ENCODE data around the gene PPP2R3C. TPM values are rescaled to one million over a fixed set of nuclear protein-coding genes. Genes with fewer than 3 reads are reported as not detected.
A peak's percentile ranks its signal among the peaks of the same experiment; 100 is the strongest.
"Not testable (repeated sequence)": the region's sequence is repeated elsewhere in the genome, so short reads cannot be mapped to it uniquely, and the experiment has no call there.

PPP2R3C gene
- 10 to 100 TPM; 34.0 to 39.1 TPM for total RNA-seq

DNA sequence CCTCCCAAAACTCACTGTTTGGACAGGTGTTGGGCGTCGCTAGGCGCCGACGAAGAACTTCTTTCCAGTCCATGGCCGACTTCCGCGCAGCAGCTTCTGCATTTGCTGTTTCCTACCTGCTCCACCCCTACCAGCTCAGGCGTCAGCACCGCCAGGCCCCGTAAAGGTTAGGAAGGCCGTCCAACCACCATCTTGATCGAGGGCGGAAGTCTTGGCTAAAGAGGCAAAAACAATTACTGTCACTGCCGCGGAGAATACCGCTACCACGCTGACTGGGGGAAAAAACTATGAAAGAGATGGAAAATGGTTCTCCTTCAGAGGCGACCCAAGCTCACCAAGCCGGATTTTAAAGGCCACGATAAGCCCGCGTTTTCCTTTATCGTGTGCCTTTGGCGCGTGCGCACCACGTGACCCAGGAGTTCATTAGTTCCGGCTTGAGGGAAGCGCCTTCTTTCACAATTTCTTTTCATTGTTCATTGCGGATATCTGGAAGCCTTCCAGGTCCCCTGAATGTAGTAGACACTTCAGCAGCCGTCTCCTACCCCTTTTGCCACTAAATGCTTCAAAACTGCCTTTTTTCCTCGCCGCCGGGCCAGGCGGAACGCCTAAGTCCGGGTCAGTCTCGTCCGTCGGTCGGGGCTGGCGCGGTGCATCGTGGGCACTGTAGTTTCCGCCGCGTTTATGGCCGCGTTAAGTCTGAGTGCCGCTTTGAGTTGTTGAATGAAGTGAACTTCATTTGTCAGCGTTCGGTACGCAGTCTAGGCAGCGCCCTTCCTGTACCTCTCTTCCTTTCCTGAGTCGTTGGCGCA lies at the start of gene PPP2R3C, which contains the start of gene PRORP:
TSS of gene PPP2R3C (minus strand) at position 104 of the 809 bp plus-strand sequence. CDS start at position 73, 31 bp downstream.
TSS of gene PRORP (plus strand) at position 666 of the 809 bp plus-strand sequence. CDS start 694 bp downstream, outside the sequence.
- peaks cover 18% of the 10 kb centered on the region for H3K36me3 Mint-ChIP-seq
- DNase-seq (peak; percentile 86), ATAC-seq (ENCODE audit: low read depth) (peak; percentile 91)
- H3K4me1 Mint-ChIP-seq, result peaks cover 40% of the 10 kb centered on the region
- POLR2A ChIA-PET, result interaction anchor here (0.5 to 3.3 kb wide), 15 partner anchors 19 to 294 kb away, joined by 3 to 32 read pairs (median 4); partner anchors contain the start of genes BAZ1A, FAM177A1, NFKBIA and PSMA6
- H3K9me3 Mint-ChIP-seq, result no peaks in the 10 kb centered on the region
- peak within 1 kb of the TSS; percentile 99 for H3K27ac Mint-ChIP-seq
- H3K4me3 Mint-ChIP-seq, result peak within 1 kb of the TSS; percentile 96
- H3K27me3 Mint-ChIP-seq, result no peaks in the 10 kb centered on the region

DNA sequence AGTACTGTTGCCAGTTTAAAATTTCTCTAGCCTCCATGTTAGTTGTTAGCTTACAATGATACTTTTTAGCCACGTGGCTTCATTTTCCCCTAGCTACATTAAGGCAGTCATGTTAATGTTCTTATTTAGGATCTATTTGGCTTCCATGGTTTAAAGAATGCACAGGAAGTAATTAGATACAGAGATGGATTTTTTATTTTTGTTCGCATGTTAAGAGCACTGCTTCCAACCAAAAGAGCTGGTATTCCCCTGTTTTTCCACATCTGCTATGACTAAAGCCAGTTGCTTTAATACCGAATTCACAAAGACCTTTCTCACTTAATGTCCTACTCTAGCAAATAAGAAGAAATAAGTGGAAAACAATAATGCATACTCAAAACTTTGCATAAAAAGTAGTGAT lies 45.7 kb upstream of the PPP2R3C start:
- ATAC-seq (ENCODE audit: low read depth) (no peak), DNase-seq (no peak)
- Mint-ChIP-seq H3K27ac (no peak overlapping the region), H3K9me3 (peaks cover 3% of the 10 kb centered on the region), H3K36me3 (peaks cover 36% of the 10 kb centered on the region), H3K4me3 (no peak overlapping the region), H3K27me3 (no peaks in the 10 kb centered on the region), H3K4me1 (no peaks in the 10 kb centered on the region)
- POLR2A ChIA-PET, result no interaction called here

DNA sequence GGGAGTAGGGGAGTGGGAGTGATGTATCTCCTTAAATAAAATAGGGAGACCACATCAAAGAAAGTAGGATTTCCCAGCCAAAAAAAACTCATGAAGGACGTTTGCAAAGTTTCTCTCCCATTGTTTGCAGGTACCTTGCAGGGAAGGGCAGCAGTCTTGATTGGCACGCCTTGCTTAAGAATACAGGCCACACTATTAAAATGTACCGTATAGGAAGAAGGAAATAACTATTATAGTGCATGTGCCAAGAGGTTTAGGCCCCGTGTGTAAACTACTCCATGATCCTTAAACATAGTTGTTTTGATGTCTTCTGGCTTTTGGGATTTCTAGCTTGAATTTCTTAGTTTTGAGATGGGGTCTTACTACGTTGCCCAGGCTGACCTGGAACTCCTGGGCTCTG lies 43.1 kb upstream of the PPP2R3C start:
- POLR2A ChIA-PET, result no interaction called here
- DNase-seq (no peak), ATAC-seq (ENCODE audit: low read depth) (no peak)
- Mint-ChIP-seq H3K4me1 (peaks cover 9% of the 10 kb centered on the region), H3K27ac (no peak overlapping the region), H3K4me3 (no peak overlapping the region), H3K27me3 (no peaks in the 10 kb centered on the region), H3K9me3 (peaks cover 3% of the 10 kb centered on the region), H3K36me3 (peaks cover 27% of the 10 kb centered on the region)

DNA sequence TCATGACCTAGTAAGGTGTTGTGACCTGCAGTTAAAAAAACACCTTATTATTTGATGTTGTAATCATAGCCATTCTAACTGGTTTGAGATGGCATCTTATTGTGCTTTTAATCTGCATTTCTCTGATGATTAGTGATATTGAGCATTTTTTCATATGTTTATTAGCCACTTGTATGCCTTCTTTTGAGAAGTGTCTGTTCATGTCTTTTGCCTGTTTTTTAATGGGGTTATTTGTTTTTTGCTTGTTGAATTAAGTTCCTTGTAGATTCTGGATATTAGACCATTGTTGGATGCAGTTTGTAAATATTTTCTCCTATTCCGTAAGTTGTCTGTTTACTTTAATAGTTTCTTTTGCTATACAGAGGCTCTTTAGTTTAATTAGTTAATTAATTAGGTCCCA lies 41.6 kb upstream of the PPP2R3C start:
- DNase-seq (no peak), ATAC-seq (ENCODE audit: low read depth) (no peak)
- Mint-ChIP-seq H3K27me3 (no peaks in the 10 kb centered on the region), H3K4me1 (peaks cover 9% of the 10 kb centered on the region), H3K4me3 (no peak overlapping the region), H3K9me3 (no peaks in the 10 kb centered on the region), H3K36me3 (peaks cover 27% of the 10 kb centered on the region), H3K27ac (no peak overlapping the region)
- POLR2A ChIA-PET, result no interaction called here

DNA sequence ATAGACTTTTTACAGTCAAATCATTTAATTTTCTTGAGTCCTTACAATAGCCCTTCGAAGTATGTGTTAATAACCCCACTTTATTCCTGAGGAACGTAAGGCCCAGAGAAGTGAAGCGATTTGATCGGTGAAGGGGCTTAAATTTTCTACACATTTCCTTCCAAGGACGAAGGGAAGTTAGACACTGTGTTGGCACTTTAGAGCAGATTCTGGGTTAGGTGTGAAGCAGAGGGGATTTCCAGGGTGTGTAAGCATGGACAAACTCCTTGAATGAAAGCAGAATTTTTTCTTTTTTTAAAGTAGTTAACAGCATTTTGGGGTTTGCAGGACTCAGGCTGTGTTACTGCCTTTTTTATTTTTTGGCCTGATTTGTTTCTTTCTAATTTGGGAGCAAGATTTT lies 39.4 kb upstream of the PPP2R3C start:
- POLR2A ChIA-PET, result no interaction called here
- no peak overlapping the region for H3K27ac Mint-ChIP-seq
- DNase-seq (no peak), ATAC-seq (ENCODE audit: low read depth) (no peak)
- no peaks in the 10 kb centered on the region for H3K9me3 Mint-ChIP-seq
- H3K4me1 Mint-ChIP-seq, result peaks cover 13% of the 10 kb centered on the region
- no peaks in the 10 kb centered on the region for H3K27me3 Mint-ChIP-seq
- peaks cover 18% of the 10 kb centered on the region for H3K36me3 Mint-ChIP-seq
- H3K4me3 Mint-ChIP-seq, result no peak overlapping the region

DNA sequence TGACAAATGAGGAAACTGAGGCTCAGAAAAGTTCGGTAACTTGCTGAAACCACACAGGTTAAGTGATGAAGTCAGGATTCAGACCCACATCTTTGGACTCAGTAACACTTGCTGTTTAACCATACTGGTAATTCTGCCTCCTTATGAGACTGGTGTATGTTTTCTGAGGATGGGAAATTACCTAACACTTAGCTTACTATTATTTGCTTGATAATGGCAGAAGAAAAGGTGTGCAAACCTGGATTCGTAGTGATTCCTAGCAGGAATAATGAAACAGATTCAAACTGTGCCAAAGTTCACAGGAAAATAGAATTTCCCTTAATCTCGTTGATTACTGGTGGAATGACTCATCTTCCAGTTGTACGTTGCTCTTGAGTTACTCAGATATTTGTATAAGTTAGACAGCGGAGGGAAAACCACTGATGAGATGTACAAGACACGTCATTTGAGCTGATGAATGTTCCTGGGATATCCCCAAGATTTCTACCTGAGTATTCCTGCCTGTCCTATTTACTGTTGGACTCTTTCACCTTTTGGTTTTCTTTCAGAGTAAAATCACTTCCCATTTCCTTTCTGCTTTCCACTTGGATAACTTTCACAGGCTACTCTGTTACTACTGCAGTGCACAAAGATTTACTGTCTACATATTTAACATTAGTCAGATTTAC lies 38.1 kb upstream of the PPP2R3C start:
- no peak for DNase-seq
- Mint-ChIP-seq H3K4me3 (no peak overlapping the region), H3K27ac (no peak overlapping the region), H3K27me3 (no peaks in the 10 kb centered on the region), H3K4me1 (peaks cover 19% of the 10 kb centered on the region), H3K9me3 (no peaks in the 10 kb centered on the region), H3K36me3 (peaks cover 14% of the 10 kb centered on the region)
- no peak for ATAC-seq (ENCODE audit: low read depth)
- POLR2A ChIA-PET, result no interaction called here

DNA sequence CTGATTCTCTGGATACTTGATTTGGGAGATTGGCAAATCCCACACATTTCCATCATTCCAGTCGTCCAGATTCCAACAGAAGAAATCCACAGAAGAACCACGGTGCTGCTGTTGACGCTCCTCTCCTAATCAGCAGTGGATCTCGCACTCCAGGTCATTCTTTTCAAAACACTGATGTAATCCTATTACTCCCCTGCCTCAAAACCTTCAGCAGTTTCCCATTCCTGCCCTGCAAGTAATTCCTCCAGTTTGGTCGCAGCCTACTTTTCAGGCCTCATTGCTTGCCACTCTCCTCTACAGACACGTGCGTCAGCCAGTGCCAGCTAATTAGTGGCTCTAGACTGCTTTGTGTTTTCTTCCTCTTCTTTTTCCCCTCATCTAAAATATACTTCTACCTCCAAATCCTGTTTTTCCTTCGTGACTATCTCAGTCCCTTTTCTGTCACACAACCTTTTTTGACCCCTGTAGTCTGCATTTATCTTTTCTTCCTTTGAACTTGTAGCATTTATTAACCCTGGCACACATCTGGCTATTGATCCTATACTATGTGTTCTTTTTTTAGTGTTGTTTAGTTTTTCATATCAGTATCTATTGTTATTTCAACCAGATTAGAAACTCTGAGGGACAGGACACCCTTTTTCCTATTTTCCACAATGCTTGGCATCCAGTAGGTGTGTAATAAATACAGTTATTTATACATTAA lies 37.3 kb upstream of the PPP2R3C start:
- ATAC-seq (ENCODE audit: low read depth) (no peak), DNase-seq (no peak)
- Mint-ChIP-seq H3K27me3 (no peaks in the 10 kb centered on the region), H3K9me3 (no peaks in the 10 kb centered on the region), H3K4me1 (peaks cover 19% of the 10 kb centered on the region), H3K36me3 (peaks cover 11% of the 10 kb centered on the region), H3K4me3 (no peak overlapping the region), H3K27ac (no peak overlapping the region)
- POLR2A ChIA-PET, result no interaction called here

DNA sequence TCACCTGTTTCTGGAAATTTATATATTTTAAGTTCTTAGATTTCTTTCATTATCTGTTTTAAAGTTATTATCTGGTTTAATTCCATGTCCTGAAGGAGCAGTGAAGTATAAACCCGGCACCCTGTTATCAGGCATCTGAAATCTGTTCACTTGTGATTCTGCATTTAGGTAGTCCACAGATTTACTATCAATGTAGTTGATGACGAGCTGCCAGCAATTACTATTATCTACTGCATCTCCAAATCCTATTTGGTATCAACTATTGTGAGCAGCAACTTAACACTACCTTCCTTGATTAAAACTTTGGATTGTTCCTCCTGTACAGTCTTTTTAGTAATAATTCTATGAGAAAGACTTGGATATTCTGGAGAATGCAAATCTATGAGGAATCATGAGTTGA lies 36.7 kb upstream of the PPP2R3C start:
- ATAC-seq (ENCODE audit: low read depth) (no peak), DNase-seq (no peak)
- Mint-ChIP-seq H3K4me1 (peaks cover 22% of the 10 kb centered on the region), H3K27me3 (no peaks in the 10 kb centered on the region), H3K9me3 (no peaks in the 10 kb centered on the region), H3K27ac (no peak overlapping the region), H3K4me3 (no peak overlapping the region), H3K36me3 (peaks cover 10% of the 10 kb centered on the region)
- POLR2A ChIA-PET, result interaction anchor here (0.6 kb wide), 1 partner anchor 78 kb away, joined by 3 read pairs; no protein-coding TSS in a partner anchor

DNA sequence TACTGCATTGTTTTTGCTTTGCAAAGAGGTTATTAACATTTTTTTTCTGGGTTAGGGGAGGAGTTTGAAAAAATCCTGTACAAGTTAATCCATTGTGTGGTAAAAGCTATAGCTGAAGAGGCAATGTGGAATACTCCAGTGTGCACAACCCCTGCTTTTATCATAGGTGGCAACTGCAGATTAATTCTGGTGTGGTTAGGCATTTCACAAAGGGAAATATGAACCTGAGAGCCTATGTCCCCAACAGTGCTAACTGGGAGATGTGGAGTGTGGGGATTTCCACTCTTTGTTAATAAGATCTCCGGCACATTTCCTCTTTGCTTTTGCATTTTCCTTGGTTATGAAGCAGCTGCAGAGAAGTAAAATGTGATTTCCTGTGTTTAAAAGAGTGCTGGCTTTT lies 34.2 kb upstream of the PPP2R3C start:
- POLR2A ChIA-PET, result interaction anchor here (0.8 kb wide), 1 partner anchor 136 kb away, joined by 3 read pairs; the partner anchor contains the start of gene PSMA6
- H3K4me1 Mint-ChIP-seq, result peaks cover 17% of the 10 kb centered on the region
- peaks cover 11% of the 10 kb centered on the region for H3K36me3 Mint-ChIP-seq
- H3K4me3 Mint-ChIP-seq, result no peak overlapping the region
- no peaks in the 10 kb centered on the region for H3K27me3 Mint-ChIP-seq
- ATAC-seq (ENCODE audit: low read depth) (no peak), DNase-seq (no peak)
- no peaks in the 10 kb centered on the region for H3K9me3 Mint-ChIP-seq
- no peak overlapping the region for H3K27ac Mint-ChIP-seq

DNA sequence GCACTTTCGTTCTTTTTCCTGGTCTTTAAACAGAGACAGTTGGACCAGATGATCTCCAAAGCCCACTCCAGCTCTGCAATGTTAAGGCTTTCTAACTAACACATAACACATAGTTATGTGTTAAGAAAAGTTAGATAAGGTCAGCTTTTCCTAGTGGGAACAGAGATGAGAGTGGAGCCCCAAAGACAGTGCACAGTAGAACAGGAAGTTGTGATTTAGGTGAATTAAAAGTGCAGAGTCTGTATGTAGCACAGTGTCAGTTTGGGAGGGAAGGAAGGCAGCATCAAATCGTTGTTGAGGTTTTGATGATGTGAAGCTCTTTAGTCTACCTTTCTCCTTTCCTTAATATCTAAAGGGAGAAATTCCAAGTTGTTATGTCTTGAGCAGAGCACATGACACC lies 32.2 kb upstream of the PPP2R3C start:
- no peak overlapping the region for H3K4me3 Mint-ChIP-seq
- ATAC-seq (ENCODE audit: low read depth) (no peak), DNase-seq (no peak)
- peaks cover 16% of the 10 kb centered on the region for H3K4me1 Mint-ChIP-seq
- H3K9me3 Mint-ChIP-seq, result no peaks in the 10 kb centered on the region
- peaks cover 5% of the 10 kb centered on the region for H3K36me3 Mint-ChIP-seq
- no peaks in the 10 kb centered on the region for H3K27me3 Mint-ChIP-seq
- H3K27ac Mint-ChIP-seq, result no peak overlapping the region
- POLR2A ChIA-PET, result no interaction called here

DNA sequence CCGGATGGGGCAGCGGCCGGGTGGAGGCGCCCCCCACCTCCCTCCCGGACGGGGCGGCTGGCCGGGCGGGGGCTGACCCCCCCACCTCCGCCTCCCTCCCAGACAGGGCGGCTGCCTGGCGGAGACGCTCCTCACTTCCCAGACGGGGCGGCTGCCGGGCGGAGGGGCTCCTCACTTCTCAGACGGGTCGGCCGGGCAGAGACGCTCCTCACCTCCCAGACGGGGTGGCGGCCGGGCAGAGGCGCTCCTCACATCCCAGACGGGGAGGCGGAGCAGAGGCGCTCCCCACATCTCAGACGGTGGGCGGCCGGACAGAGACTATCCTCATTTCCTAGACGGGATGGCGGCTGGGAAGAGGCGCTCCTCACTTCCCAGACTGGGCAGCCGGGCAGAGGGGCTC lies 30.7 kb upstream of the PPP2R3C start:
- H3K27ac Mint-ChIP-seq; DNase-seq; H3K4me3 Mint-ChIP-seq; H3K9me3 Mint-ChIP-seq; H3K36me3 Mint-ChIP-seq; POLR2A ChIA-PET; H3K27me3 Mint-ChIP-seq; ATAC-seq (ENCODE audit: low read depth): not testable (repeated sequence)
- H3K4me1 Mint-ChIP-seq, result peaks cover 17% of the 10 kb centered on the region

DNA sequence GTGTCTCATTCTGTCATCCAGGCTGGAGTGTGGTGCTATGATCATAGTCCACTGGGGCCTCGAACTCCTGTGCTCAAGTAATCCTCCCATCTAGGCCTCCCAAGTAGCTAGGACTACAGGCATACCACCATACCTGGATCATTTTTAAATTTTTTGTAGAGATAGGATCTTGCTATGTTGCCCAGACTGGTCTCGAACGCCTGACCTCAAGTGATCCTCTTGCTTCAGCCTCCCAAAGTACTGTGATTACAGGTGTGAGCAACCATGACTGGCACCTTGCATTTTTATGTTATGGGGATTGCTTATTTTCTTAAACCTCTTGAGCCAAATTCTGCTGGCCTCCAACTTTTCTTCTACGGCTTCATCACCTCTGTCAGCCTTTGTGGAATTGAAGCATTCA lies 27.4 kb upstream of the PPP2R3C start:
- POLR2A ChIA-PET, result no interaction called here
- Mint-ChIP-seq H3K36me3 (peaks cover 12% of the 10 kb centered on the region), H3K27ac (no peak overlapping the region)

DNA sequence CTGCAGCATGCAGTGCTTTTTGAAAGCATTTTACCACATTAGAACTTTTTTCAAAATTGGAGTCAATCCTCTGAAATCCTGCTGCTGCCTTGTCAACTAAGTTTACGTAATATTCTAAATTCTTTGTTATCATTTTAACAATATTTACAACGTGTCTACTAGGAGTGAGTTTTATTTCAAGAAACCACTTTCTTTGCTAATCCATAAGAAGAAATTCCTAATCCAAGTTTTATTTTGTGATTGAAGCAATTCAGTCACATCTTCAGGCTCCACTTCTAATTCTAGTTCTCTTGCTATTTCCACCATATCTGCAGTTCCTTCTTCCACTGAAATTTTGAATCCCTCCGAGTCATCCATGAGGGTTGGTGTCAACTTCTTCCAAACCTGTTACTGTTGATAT lies 25.9 kb upstream of the PPP2R3C start:
- POLR2A ChIA-PET, result no interaction called here
- no peaks in the 10 kb centered on the region for H3K27me3 Mint-ChIP-seq
- H3K36me3 Mint-ChIP-seq, result peaks cover 10% of the 10 kb centered on the region
- no peak overlapping the region for H3K4me3 Mint-ChIP-seq
- no peaks in the 10 kb centered on the region for H3K9me3 Mint-ChIP-seq
- peaks cover 10% of the 10 kb centered on the region for H3K4me1 Mint-ChIP-seq
- no peak overlapping the region for H3K27ac Mint-ChIP-seq
- DNase-seq (no peak), ATAC-seq (ENCODE audit: low read depth) (no peak)

More for the DNA sequence above, 27.4 kb upstream of the PPP2R3C start:
- Mint-ChIP-seq H3K4me3 (no peak overlapping the region), H3K9me3 (no peaks in the 10 kb centered on the region), H3K4me1 (peaks cover 10% of the 10 kb centered on the region), H3K27me3 (no peaks in the 10 kb centered on the region)
- ATAC-seq (ENCODE audit: low read depth) (no peak), DNase-seq (no peak)

Measured in activated naive CD8-positive, alpha-beta T cell treated with anti-CD3 and anti-CD28 coated beads, Interleukin-2, amount 10 ng/mL, durations not matched to agents 7 days and 5 days (primary cell).